Measurements from ENCODE around the gene NUTM2D.
"Not testable (repeated sequence)": the region's sequence is repeated elsewhere in the genome, so short reads cannot be mapped to it uniquely, and the experiment has no call there.

DNA sequence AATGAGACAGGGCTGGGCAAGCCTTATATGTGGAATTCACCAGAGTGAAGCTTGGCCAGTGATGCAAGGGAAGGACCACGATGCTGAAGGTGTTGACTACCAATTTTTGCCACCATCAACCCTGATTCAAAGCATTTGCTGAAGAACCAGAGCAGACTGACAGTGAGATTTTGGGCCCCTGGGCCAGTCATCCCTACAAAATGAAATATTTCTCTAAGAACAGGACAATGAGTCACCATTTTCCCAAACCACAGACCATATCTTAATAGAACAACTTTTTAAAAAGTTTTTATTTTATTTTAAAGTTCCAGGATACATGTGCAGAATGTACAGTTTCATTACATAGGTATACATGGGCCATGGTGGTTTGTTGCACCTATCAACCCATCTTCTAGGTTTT is 16.5 kb downstream of the NUTM2D start:
- not testable (repeated sequence) for TF ChIP-seq POLR2A (IDR thresholded peaks at IDR 0.05; ENCODE audit: low read depth); POLR2AphosphoS5 (IDR thresholded peaks at IDR 0.05); EP300 (IDR thresholded peaks at IDR 0.05)
- TF ChIP-seq, protein P1, sequence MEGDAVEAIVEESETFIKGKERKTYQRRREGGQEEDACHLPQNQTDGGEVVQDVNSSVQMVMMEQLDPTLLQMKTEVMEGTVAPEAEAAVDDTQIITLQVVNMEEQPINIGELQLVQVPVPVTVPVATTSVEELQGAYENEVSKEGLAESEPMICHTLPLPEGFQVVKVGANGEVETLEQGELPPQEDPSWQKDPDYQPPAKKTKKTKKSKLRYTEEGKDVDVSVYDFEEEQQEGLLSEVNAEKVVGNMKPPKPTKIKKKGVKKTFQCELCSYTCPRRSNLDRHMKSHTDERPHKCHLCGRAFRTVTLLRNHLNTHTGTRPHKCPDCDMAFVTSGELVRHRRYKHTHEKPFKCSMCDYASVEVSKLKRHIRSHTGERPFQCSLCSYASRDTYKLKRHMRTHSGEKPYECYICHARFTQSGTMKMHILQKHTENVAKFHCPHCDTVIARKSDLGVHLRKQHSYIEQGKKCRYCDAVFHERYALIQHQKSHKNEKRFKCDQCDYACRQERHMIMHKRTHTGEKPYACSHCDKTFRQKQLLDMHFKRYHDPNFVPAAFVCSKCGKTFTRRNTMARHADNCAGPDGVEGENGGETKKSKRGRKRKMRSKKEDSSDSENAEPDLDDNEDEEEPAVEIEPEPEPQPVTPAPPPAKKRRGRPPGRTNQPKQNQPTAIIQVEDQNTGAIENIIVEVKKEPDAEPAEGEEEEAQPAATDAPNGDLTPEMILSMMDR (IDR thresholded peaks at IDR 0.05) = not testable (repeated sequence)
